Adipocyte (in vitro differentiated cells): ENCODE results near the gene KRT6A.

Experiments
- DNase-seq: peaks from one replicate; pipeline ENCODE4 v3.0.0-alpha.2; 2015; ENCODE audit warnings: low read depth
- H3K27me3 ChIP-seq: replicated peaks from 2 replicates; pipeline ENCODE4 v1.7.0; 2013; ENCODE audit warnings: mild to moderate bottlenecking, low read length, moderate library complexity; ENCODE audit not compliant: control insufficient read depth, insufficient read depth
- H3K36me3 ChIP-seq: 2 replicates; pipeline ENCODE4 v1.7.0; 2013; ENCODE audit warnings: low read length, mild to moderate bottlenecking, moderate library complexity; ENCODE audit not compliant: control insufficient read depth, insufficient read depth, severe bottlenecking
- H3K4me1 ChIP-seq: 2 replicates; pipeline ENCODE4 v1.7.0; 2013; ENCODE audit warnings: mild to moderate bottlenecking, low read length, moderate library complexity; ENCODE audit not compliant: control insufficient read depth, insufficient read depth
- H3K4me3 ChIP-seq: 2 replicates; pipeline ENCODE4 v1.7.0; 2013; ENCODE audit warnings: mild to moderate bottlenecking, low read length, moderate library complexity
- H3K9ac ChIP-seq: 2 replicates; pipeline ENCODE4 v1.7.0; 2013; ENCODE audit warnings: mild to moderate bottlenecking, low read length, moderate library complexity
- H3K9me3 ChIP-seq: 2 replicates; pipeline ENCODE4 v1.7.0; 2013; ENCODE audit warnings: mild to moderate bottlenecking, low read length, moderate library complexity; ENCODE audit not compliant: control insufficient read depth

KRT6A gene

DNA sequence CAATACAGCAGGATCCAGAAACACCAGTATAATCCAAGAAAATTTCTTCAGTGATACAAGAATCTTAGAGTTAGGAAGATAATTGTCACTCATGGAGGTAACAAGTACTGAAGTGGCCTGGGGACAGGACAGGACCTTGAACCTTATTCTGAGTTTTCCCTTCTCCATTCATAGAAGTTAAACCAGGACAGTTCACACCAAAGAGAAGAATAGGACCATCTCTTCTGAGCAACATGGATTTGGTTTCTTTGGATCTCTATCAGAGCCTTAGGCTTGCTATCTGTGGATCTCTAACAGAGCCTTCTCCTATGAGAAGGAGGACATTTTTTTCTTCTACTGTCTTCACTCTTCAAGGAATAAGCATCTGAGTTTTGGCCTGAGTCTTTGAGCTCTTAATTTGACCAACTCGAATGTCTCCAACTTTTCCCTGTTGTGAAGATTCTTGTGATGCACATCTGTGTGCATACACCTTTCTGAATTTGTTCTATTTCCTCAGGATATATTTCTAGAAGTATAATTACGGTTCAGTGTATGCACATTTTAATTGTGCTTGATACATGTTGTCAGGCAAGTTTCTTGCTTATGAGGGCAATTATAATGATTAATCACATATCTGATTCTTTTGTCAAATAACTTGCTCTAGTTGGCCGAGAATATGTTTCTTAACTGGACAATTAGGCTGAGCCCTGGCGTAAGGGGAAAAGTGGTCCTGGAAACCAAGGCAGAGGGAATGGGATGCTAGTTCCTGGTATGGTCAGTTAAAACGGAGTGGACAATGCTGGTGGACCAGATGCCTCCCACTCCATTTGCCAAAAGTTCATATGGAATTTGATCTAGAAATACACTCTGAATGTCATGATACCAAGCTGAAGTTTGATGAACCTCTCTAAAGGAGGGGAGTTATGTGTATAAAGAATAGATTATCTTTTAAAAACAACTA, 6.6 kb downstream of the KRT6A start:
- H3K36me3 ChIP-seq: no peaks in the 10 kb centered on the region
- DNase-seq: no peak
- H3K27me3 ChIP-seq: peaks cover 51% of the 10 kb centered on the region
- H3K9ac ChIP-seq: no peak overlapping the region
- H3K4me3 ChIP-seq: no peak overlapping the region
- H3K9me3 ChIP-seq: peaks cover 23% of the 10 kb centered on the region
- H3K4me1 ChIP-seq: no peaks in the 10 kb centered on the region

DNA sequence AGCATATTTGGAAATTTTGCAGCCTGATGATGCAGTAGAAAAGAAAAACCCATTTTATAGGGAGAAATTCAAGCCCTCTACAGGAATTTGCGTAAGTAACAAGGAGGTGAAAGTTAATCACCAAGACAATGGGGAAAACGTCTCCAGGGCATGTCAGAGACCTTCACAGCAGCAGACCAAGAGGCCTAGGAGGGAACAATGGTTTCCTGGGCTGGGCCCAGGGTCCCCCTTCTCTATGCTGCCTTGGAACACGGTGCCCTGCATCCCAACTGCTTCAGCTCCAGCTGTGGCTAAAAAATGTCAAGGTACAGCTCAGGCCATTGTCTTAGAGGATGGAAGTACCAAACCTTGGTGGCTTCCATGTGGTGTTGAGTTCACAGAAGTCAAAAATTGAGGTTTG, 13.0 kb downstream of the KRT6A start:
- Histone ChIP-seq H3K9me3 (peaks cover 31% of the 10 kb centered on the region), H3K36me3 (no peaks in the 10 kb centered on the region), H3K4me3 (no peak overlapping the region), H3K27me3 (peaks cover 18% of the 10 kb centered on the region), H3K9ac (no peak overlapping the region), H3K4me1 (no peaks in the 10 kb centered on the region)
- DNase-seq: no peak

DNA sequence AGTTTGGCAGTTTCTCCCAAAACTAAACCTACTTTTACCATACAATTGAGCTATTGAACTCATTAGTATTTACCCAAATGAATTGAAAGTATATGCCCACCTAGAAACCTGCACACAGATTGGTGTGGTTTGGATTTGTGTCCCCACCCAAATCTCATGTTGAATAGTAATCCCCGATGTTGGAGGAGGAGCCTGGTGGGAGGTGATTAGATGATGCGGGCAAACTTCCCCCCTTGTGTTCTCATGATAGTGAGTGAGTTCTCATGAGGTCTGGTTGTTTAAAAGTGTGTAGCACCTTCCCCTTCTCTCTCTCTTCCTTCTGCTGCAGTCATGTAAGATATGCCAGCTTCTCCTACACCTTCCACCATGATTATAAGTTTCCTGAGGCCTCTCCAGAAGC, 15.4 kb downstream of the KRT6A start:
- DNase-seq: no peak

DNA sequence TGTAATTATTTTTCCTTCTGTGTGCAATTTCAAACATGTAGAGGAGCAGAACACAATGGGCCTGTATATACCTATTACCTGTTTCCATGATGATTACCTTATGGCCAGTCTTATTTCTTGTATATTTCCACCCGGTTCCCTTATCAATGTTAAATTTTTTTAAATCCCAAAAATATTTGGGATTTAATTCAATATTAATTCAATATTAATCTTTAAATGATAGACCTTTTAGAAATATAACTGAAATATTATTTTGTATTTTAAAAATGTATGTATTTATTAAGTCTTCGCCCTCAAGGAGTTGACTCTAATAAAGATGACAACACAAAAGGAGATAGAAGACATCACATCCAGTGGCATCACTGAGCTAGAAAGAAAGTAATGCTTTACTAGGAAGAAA, 18.8 kb downstream of the KRT6A start:
- no peak for DNase-seq
- no peak overlapping the region for H3K4me3 ChIP-seq
- H3K27me3 ChIP-seq: peaks cover 16% of the 10 kb centered on the region
- peaks cover 24% of the 10 kb centered on the region for H3K9me3 ChIP-seq
- H3K4me1 ChIP-seq: no peaks in the 10 kb centered on the region
- H3K36me3 ChIP-seq: no peaks in the 10 kb centered on the region
- H3K9ac ChIP-seq: no peak overlapping the region

More for the DNA sequence above, 15.4 kb downstream of the KRT6A start:
- Histone ChIP-seq H3K4me3 (no peak overlapping the region), H3K36me3 (no peaks in the 10 kb centered on the region), H3K9me3 (peaks cover 24% of the 10 kb centered on the region), H3K9ac (no peak overlapping the region), H3K27me3 (peaks cover 11% of the 10 kb centered on the region), H3K4me1 (no peaks in the 10 kb centered on the region)

DNA sequence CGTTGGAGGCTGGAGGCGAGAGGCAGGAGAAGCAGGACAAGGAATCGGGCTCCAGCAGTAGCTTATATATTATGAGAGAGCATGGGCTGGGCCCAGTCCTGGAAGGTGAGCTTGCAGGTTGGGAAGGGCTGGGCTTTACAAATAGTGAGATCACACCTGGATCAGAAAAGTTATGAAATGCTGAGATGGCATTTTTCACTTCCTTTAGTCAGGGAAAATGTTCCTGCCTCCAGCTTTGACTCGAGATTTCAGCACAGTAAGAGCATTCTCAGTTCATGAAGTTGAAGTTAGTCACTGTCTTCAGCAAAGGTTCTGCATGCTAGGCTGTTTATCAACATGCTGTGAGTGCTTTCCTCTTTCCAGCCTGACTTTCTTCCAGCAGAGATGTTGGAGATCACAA, 19.3 kb downstream of the KRT6A start, which contains the start of gene KRT6C:
KRT6C (minus strand) TSS at position 38 of the 400 bp plus-strand sequence. CDS start 68 bp downstream, outside the sequence.
- no peak within 1 kb of the TSS for H3K9ac ChIP-seq
- H3K27me3 ChIP-seq: peaks cover 16% of the 10 kb centered on the region
- no peaks in the 10 kb centered on the region for H3K4me1 ChIP-seq
- DNase-seq: no peak
- H3K4me3 ChIP-seq: no peak within 1 kb of the TSS
- H3K9me3 ChIP-seq: peaks cover 24% of the 10 kb centered on the region
- H3K36me3 ChIP-seq: no peaks in the 10 kb centered on the region

DNA sequence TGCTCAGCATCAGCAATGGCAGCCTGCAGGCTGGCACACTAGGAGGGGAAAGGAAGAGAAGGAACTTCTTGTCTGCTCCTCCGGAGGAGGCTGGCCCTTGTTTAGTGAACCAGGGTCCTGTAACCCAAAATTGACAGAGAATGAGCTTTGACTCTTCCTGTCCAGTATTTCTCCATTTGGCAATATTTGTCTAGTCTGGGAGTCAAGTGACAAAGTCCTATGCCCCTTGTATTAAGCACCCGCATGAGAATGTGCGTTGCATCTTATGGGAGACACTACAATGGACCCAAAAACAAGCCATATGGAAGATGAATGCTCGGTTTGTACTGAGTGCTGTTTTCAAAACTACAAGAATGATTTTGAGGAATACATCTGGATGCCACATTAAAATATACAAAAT, 23.2 kb downstream of the KRT6A start:
- Histone ChIP-seq H3K36me3 (no peaks in the 10 kb centered on the region), H3K27me3 (peaks cover 22% of the 10 kb centered on the region), H3K4me3 (no peak overlapping the region), H3K9ac (no peak overlapping the region), H3K4me1 (no peaks in the 10 kb centered on the region), H3K9me3 (no peaks in the 10 kb centered on the region)
- DNase-seq: no peak

DNA sequence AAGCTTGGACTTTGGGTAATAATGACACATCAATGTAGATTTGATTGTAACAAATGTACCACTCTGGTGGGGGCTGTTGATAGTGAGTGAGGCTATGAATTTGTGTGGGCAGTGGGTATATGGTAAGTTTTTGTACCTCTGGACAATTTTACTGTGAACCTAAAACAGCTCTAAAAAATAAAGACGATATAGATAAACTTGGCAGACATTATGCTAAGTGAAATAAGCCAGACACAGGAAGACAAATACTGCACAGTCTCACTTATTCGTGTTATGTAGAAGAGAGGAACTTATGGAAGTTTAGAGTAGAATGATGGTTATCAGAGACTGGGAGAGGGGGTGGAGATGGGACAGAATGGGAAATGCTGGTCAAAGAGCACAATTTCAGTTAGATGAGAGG, 28.2 kb downstream of the KRT6A start:
- Histone ChIP-seq H3K27me3 (peaks cover 36% of the 10 kb centered on the region), H3K36me3 (no peaks in the 10 kb centered on the region), H3K4me1 (no peaks in the 10 kb centered on the region), H3K9ac (no peak overlapping the region), H3K9me3 (peaks cover 5% of the 10 kb centered on the region), H3K4me3 (no peak overlapping the region)
- no peak for DNase-seq

DNA sequence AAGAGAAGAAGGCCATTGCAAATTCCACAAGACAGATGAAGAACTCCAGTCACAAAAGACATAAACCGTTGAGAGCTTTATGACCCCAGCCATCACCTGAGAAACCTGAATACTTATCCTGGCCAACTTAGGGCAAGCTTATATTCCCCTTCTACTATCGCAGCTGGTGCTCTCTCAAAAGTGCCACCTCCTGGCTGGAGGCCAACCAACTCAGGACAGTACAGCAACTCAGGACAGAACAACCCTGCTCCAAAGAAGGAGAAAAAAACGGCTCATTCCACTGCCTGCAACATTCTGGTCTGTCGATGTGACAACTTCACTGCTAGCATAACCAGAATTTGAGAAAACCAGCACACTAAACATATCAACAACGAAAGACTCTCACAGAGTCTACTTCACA, 31.4 kb downstream of the KRT6A start:
- H3K27me3 ChIP-seq: peaks cover 26% of the 10 kb centered on the region
- DNase-seq: no peak
- peaks cover 5% of the 10 kb centered on the region for H3K9me3 ChIP-seq
- H3K36me3 ChIP-seq: no peaks in the 10 kb centered on the region
- H3K4me3 ChIP-seq: no peak overlapping the region
- H3K9ac ChIP-seq: no peak overlapping the region
- H3K4me1 ChIP-seq: no peaks in the 10 kb centered on the region

DNA sequence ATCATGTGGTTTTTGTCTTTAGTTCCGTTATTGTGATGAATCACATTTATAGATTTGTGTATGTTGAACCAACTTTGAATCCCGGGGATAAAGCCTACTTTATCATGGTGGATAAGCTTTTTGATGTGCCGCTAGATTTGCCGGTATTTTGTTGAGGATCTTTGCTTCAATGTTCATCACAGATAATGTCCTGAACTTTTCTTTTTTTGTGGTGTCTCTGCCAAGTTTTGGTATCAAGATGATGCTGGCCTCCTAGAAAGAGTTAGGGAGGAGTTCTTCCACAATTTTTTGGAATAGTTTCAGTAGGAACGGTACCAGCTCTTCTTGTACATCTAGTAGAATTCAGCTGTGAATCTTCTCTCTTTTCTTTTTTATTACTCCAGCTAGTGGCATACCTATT, 34.2 kb downstream of the KRT6A start:
- no peaks in the 10 kb centered on the region for H3K4me1 ChIP-seq
- no peak overlapping the region for H3K9ac ChIP-seq
- H3K9me3 ChIP-seq: peaks cover under 1% of the 10 kb centered on the region
- peaks cover 19% of the 10 kb centered on the region for H3K27me3 ChIP-seq
- no peak overlapping the region for H3K4me3 ChIP-seq
- DNase-seq: no peak
- no peaks in the 10 kb centered on the region for H3K36me3 ChIP-seq

DNA sequence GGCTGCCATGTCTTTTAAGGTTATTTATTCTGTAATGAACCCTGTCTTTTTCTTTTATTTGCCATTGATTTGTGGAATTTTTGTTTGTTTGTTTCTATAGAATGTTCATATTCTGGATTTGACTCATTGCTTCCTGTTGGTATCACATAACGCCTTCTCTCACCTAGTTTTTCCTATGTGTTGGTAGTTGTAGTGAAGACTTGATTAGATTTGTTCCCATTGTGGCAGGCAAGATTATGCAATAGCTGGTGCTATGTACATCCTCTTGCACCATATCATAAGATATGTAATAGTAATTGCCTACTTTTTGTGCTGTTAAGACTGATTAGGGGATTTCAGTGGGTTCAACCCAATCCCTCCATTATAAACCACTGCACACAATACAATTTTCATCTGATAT, 37.2 kb downstream of the KRT6A start:
- DNase-seq: no peak
- no peaks in the 10 kb centered on the region for H3K9me3 ChIP-seq

DNA sequence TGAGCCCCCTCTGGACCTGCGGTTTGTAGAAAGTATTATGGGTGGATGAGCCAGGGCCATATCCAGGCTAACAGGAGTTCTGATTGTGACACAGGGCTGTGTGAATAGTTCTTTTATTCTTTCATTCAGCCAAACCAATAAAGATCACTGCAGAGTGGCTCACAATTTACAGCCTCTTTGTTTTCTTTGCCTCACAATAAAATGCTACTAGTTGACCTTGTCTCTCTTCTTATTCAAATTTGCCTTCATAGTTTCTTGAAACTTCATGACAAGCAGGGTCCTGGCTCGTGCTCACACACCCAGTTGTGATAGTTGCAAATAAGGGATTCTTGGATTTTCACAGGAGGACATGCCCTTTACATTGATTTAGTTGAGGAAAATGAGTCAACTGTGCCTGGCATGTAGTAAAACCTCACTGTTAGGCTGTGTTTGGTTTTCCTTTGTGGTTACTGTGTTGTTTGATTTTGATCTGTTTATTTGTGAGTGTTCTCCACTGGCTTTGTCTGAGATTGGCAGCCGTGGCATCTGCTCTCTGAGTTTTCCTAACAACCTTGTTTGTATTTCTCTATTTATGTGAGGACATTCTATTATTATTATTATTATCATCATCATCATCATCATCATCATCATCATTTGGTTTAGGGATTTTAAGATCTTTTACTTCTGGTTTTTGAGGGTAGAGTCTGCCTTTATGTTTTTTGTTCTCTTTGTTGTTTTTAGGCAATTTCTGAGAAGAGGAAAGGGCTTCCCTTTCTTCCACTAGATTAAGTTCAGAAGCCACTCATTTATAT, 38.5 kb downstream of the KRT6A start:
- no peaks in the 10 kb centered on the region for H3K9me3 ChIP-seq
- H3K36me3 ChIP-seq: no peaks in the 10 kb centered on the region
- H3K27me3 ChIP-seq: peaks cover 4% of the 10 kb centered on the region
- H3K9ac ChIP-seq: no peak overlapping the region
- H3K4me1 ChIP-seq: no peaks in the 10 kb centered on the region
- no peak for DNase-seq
- H3K4me3 ChIP-seq: no peak overlapping the region

More for the DNA sequence above, 37.2 kb downstream of the KRT6A start:
- Histone ChIP-seq H3K4me1 (no peaks in the 10 kb centered on the region), H3K4me3 (no peak overlapping the region), H3K9ac (no peak overlapping the region), H3K27me3 (peaks cover 4% of the 10 kb centered on the region), H3K36me3 (no peaks in the 10 kb centered on the region)
